Aortic smooth muscle cell (primary cell): ENCODE measurements around the gene MYBPC2. TPM values are rescaled to one million over a fixed set of nuclear protein-coding genes. Genes with fewer than 3 reads are reported as not detected.

ENCODE experiments used
- total RNA-seq: library from RNA; depleted of rRNA; stranded (reverse); fragments of >200 nt; gene quantifications from 2 replicates; pipeline ENCODE4 v1.2.3, GENCODE V29; 2014

The MYBPC2 gene
- not detected in 2 replicates for total RNA-seq

GRCh38 chr19:50432221-50433028 is at the start of gene MYBPC2:
TSS of gene MYBPC2 (plus strand) at chr19:50432892. CDS start at chr19:50432954, 62 bp downstream.

GRCh38 chr19:50383852-50384684 is 48.6 kb upstream of the MYBPC2 start, which contains the start of gene POLD1:
TSS of gene POLD1 (plus strand) at chr19:50384347. CDS start at chr19:50398852, 14,505 bp downstream.

DNA sequence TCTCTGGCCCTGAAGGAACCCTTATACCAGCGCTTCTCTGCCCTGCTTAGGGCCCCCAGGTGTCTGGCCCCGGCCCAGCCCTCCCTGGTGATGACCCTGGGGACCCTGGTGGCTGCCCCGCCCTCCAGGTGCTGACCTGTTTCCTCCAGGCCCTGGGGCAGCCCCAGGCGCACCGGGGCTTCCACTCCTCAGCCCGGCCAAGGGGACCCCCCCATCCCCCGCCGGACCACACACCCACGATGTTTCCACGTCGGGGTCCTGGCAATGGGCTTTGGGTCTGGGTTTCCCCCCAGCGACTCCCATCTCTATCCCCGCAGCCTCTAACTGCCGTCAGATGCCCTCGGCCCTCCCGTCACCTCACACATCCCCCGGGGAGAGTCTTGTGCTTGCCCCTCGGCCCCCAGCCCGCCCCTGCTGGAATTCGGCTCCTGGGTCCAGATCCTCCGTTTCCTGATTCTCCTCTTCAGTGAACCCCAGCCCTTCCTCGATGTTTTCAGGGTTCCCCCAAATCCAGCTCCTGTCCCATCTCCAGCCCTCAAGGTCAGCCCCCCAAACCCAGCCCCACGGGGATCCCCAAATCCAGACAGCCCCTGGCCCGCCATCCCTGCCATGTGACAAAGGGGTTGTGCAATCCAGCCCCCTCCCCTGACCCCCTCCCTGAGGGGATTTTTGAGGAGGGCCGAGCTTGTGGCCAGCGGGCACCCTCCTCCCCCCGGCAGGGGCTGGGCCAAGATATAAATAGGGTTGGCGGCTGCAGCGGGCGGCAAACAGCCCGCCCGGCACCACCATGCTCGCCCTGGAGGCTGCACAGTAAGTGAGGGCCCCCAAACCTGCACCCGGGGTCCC is 14.3 kb upstream of the MYBPC2 start, which contains the start of gene SPIB:
TSS of gene SPIB (plus strand) at position 763 of the 846 bp plus-strand sequence. CDS start at position 788, 25 bp downstream.

GRCh38 chr19:50476224-50476906 is 43.7 kb downstream of the MYBPC2 start, which contains the start of the genes EMC10 and GARIN5A:
TSS of gene EMC10 (plus strand) at chr19:50476507. CDS start at chr19:50476545, 38 bp downstream.
TSS of gene GARIN5A (minus strand) at chr19:50476848. CDS start at chr19:50476388, 460 bp downstream.

DNA sequence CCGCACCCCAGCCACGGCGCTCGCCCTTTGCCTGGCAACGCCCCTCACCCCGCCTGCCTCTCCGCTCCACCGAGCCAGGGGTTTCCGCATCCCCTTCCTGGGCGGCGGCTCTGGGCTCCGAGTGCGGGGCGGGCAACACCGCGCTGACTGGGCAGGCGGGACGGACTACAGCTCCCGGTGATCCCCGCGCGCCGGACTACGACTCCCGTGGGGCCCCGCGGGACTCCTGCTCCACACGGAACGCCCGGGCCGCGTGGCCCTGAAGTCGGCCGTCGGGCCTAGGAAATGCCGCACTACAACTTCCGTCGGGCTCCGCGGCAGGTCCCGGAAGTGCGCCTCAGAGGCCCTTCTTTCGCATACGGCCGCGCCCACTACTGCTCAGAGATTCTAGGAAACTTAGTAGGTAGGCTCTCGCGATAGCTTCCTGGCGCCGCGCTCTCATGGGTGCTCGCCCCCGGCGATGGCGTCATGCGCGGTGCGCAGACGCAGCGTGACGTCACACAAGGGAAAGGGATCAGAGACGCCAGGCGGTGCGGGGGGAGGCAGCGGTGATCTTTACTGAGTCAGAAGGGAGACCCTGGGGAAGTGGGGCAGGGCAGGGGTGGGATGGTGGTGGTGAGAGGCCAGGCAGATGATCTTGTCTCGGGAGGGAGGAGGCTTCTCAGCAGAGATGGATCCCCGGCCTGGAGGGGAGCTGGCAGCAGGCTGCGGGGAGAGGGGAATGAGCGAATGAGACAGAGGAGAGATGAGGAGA is 78.6 kb downstream of the MYBPC2 start, which contains the start of gene JOSD2:
TSS of gene JOSD2 (minus strand) at position 123 of the 754 bp plus-strand sequence. CDS start 760 bp downstream, outside the sequence.

GRCh38 chr19:50513746-50514345 is 81.2 kb downstream of the MYBPC2 start, which contains the start of gene ASPDH:
TSS of gene ASPDH (minus strand) at chr19:50513913. CDS start at chr19:50513823, 90 bp downstream.

Other genes starting within 250 kb of the MYBPC2 start
- not detected in 2 replicates for gene MYH14, start 229.3 kb upstream of the MYBPC2 start, total RNA-seq
- gene KCNC3, start 103.5 kb upstream of the MYBPC2 start, total RNA-seq: under 0.01 TPM in 2 replicates
- 0.06 and 0.13 TPM in 2 replicates for gene NAPSA, start 67.3 kb upstream of the MYBPC2 start, total RNA-seq
- 79.9 and 93.8 TPM in 2 replicates for gene NR1H2, start 56.4 kb upstream of the MYBPC2 start, total RNA-seq
- 17.7 and 31.7 TPM in 2 replicates for gene POLD1, start 48.5 kb upstream of the MYBPC2 start, total RNA-seq
- gene SPIB, start 14.0 kb upstream of the MYBPC2 start, total RNA-seq: not detected in 2 replicates
- gene EMC10, start 43.6 kb downstream of the MYBPC2 start, total RNA-seq: 45.0 and 55.3 TPM in 2 replicates
- 0.26 TPM in 1 of 2 replicates, not detected in the other for gene GARIN5A, start 44.0 kb downstream of the MYBPC2 start, total RNA-seq
- 35.8 and 38.0 TPM in 2 replicates for gene JOSD2, start 78.3 kb downstream of the MYBPC2 start, total RNA-seq
- gene ASPDH, start 81.0 kb downstream of the MYBPC2 start, total RNA-seq: not detected in 2 replicates
- gene LRRC4B, start 135.5 kb downstream of the MYBPC2 start, total RNA-seq: under 0.01 and 0.12 TPM in 2 replicates
- gene SYT3, start 207.0 kb downstream of the MYBPC2 start, total RNA-seq: 0.12 and 0.13 TPM in 2 replicates
- gene C19orf81, start 216.6 kb downstream of the MYBPC2 start, total RNA-seq: 0.53 and 0.62 TPM in 2 replicates